HG03521 (cell line): ENCODE results near the gene PTPN11.
"Not testable (repeated sequence)": the region's sequence is repeated elsewhere in the genome, so short reads cannot be mapped to it uniquely, and the experiment has no call there.

Experiments
- ATAC-seq: cut with Tn5 transposase; IDR thresholded peaks from one replicate; pipeline ENCODE4 v1.9.1; 2021; ENCODE audit warnings: mild to moderate bottlenecking, moderate library complexity; ENCODE audit not compliant: unreplicated experiment

Gene PTPN11

DNA sequence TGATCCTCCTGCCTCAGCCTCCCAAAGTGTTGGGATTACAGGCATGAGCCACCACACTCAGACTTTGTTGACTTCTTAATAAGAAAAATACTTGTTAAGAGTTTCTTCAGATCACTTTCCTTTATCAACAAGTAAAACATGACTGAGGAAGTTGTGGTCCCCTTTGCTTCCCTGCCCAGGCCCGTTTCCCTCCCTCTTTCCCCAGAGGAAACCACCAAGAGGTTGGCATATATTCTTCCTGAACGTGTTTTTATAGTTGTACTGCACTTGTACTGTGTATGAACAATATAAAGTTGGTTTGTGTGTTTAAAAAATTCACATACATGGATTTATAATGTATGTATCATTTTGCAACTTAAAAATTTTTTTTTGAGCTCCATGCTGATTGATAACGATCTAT lies 28.4 kb downstream of the PTPN11 start:
- ATAC-seq: no peak

DNA sequence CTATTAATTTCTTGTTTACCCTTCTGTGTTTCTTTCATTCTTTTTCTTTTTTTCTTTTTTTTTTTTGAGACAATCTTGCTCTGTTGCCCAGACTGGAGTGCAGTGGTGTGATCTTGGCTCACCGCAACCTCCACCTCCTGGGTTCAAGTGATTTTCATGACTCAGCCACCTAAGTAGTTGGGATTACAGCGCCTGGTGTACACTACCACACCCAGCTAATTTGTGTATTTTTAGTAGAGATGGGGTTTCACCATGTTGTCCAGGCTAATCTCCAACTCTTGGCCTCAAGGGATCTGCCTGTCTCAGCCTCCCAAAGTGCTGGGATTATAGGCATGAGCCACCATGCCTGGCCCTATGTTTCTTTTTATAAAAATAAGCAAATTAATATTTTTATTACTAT lies 29.4 kb downstream of the PTPN11 start:
- not testable (repeated sequence) for ATAC-seq

DNA sequence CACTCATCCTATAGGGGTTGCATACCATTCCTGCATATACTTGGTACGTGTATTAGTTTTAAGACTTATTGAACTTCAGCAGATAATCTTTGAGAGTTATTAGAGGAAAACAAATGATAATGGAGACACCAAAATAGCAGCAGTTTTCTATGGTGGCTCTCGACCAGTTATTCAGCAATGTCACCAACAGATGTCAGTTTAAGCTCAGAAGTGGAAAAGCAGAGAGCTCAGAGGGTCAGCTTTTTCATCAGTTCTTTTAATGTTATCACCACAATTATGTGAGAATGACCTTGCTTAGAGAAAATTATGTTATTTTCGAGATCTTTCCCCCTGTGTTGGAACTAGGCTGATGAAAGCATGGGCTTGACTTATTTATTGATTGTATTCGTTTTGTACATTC lies 32.0 kb downstream of the PTPN11 start:
- no peak for ATAC-seq

DNA sequence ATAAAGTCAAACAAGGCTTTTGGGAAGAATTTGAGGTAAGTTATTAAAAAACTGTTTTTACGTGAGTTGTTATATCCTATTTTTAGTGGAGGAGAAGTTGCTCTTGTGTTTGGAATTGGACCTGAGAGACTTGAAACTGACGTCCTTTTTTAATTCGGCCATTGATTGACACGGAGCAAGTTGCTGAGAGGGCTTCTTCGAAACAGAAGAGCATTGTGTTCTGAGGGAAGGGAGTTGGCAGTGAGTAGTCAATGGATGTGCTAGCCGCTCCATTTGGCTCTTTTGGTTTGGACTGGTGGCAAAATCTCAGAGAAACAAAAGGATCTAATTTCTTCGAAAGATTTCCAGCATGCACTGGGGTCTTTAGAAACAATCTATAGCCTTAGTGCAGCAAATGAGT lies 37.3 kb downstream of the PTPN11 start:
- no peak for ATAC-seq

DNA sequence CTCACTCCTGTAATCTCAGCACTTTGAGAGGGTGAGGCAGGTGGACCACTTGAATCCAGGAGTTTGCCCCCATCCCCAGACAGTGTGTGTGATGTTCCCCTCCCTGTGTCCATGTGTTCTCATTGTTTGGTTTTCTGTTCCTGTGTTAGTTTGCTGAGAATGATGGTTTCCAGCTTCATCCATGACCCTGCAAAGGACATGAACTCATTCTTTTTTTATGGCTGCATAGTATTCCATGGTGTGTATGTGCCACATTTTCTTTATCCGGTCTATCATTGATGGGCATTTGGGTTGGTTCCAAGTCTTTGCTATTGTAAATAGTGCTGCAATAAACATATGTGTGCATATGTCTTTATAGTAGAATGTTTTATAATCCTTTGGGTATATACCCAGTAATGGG lies 38.4 kb downstream of the PTPN11 start:
- ATAC-seq: not testable (repeated sequence)

DNA sequence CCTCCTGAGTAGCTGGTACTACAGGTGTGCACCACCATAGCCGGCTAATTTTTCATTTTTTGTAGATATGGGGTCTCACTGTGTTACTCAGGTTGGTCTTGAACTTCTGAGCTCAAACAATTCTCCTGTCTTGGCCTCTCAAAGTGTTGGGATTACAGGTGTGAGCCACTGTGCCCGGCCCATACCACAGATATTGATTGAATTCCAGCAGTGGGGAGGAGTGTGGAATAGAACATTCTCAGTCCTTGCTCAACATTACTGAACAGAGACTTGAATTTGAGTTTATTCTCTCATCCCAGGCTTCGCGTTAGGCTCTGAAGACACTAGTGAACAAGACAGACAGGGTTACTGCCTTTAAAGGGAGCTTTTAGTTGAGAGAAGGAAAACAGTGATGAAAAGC lies 39.6 kb downstream of the PTPN11 start:
- ATAC-seq: no peak

DNA sequence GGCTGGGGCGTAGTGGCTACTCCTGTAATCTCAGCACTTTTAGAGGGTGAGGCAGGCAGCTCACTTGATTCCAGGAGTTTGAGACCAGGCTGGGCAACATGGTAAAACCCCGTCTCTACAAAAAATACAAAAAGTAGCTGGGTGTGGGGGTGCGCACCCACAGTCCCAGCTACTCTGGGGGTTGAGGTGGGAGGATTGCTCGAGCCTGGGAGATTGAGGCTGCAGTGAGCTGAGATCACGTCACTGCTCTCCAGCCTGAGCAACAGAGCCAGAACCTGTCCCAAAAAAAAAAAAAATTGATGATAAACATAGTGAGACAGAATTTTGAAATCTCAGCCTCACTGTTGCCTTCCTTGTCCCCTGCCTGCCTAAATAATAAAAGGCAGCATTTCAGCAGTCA lies 40.0 kb downstream of the PTPN11 start:
- no peak for ATAC-seq

DNA sequence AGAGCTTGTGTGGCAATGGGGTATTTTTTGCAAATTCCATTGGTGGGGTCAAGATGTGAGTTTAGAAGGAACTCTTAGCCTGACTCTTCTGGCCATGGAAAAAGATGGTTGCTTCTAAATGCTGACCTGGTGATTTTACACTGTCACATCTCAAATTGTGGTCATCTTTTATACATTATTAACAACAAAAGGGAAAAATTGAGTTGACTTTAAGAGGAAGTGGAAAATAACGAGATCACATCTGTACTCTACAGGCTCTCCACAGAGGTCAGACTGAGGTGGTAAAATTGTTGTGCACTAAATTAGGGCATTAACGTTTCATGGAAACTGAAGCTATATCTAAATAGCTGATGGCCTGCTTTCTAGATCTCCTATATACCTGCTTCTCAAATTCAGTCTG lies 44.7 kb downstream of the PTPN11 start:
- ATAC-seq: no peak

DNA sequence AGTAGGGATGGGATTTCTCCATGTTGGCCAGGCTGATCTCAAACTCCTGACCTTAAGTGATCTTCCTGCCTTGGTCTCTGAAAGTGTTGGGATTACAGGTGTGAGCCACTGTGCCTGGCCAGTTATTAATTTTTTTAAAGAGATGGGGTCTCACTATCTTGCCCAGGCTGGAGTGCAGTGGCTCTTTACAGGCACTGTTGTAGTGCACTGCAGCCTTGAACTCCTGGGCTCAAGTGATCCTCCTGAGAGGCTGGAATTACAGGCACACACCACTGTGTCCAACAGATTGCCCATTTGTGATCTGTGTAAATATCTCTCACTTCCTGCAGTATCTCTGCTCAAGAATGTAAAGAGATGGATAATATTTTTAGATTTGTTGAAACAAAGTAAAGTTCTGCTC lies 45.9 kb downstream of the PTPN11 start:
- no peak for ATAC-seq

DNA sequence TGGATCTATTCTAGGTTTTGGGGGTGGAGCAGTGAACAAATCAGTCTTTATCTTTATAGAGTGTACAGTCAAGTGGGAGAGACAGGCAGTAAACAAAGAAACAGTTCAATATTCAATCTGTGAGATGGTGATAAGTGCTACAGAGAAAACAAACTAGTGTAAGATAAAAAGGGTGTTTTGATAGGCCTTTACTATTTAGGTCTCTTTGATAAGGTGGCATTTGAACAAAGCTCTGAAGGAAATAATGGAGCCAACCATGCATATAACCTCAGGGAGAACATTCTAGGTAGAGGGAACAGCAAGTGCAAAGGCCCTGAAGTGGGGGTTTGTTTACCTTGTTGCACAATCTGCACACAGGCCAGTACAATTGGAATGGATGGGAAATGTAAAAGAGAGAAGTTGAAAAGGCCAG lies 47.3 kb downstream of the PTPN11 start:
- no peak for ATAC-seq

DNA sequence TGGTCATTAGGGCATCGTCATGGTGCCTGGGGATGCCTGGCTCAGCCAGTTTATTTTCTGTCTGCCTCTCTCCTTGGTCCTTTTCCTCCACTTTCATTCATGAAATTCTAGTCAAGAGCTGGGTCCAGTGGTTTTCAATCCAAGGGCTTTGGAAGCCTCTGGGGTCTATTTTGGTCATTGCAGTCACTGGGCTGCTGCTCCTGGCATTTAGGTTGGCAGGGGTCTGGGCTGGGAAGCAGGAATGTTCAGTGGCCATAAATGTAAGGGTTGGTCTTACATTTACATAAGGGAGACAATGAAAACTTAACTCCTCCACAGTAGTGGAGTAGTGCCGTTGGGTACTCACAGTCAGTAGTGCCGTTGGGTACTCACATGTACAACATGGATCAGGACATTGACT lies 48.1 kb downstream of the PTPN11 start:
- no peak for ATAC-seq

DNA sequence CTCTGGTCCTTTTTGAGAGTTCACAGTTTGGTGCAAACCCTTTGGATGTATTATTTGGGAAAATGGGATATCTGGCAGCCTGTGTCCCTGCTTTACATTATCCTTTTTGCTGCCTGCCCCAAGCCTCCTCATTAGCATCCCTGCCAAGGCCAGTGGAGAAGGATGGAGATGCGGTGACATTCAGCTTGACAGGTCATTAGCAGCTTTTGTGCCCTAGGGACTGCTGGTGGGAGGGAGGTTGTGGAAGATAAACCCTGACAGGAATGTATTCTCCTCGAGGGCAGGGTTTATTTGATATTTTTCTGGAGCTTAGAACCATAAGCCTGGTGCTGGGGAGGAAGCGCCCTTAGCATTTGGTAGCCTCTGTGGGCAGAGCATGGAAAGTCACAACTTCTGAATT lies 49.3 kb downstream of the PTPN11 start:
- ATAC-seq: no peak

DNA sequence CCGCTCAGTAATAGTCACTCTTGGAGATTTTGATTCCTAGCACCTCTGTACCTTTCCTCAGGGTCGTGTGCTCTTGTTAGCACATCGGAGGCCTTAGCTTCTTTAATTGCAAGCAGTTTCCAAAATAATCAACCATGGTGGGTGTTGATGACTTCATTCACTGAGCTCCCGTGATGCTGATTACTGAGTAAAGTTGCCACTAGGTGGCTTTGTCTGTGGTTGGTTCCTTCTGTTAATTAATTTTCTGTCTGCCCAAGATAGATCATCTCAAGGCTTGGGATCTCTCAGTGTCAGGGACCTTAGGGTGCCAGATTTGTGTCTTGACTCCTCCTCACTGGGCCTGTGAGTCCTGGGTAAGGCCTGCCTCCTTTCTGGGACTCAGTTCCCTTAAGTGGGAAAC lies 54.3 kb downstream of the PTPN11 start:
- ATAC-seq: no peak

DNA sequence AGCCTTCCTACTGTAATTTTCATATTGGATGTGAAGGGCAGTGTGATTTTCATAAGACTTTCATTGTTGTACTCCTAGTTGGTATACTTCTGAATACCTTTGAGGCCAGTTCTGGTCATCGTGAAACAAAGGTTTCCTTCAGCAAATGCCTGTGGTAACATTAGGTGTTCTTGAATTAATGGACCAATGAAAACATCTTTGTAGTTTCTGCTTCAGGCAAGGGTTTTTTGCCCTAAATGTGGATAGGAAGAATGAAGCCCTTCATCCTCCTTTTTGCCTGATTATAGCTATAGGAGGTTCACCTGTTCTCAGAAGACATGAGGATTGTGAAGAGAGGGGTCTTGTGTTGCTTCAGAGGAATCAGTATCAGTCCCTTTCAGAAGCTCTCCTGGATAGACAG lies 60.7 kb downstream of the PTPN11 start:
- ATAC-seq: no peak

DNA sequence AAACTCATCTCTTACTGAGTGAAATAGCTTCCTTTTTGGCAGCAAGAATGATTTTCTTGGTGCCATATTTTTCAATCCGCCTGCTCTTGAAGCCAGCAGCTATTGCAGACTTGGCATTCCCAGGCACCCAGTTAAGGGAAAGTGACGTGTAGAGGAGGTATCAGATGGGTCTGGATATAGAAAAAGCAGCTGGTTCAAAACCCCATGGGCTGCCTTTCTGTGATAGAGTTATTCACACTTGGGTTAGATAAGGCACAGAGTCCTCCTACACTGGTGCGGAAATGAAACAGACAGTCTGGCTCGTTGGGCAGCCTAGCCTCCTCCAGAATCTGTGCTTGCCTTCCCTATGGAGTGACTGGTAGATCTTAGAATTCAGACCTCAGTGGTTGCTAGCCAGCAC lies 62.2 kb downstream of the PTPN11 start:
- ATAC-seq: no peak

DNA sequence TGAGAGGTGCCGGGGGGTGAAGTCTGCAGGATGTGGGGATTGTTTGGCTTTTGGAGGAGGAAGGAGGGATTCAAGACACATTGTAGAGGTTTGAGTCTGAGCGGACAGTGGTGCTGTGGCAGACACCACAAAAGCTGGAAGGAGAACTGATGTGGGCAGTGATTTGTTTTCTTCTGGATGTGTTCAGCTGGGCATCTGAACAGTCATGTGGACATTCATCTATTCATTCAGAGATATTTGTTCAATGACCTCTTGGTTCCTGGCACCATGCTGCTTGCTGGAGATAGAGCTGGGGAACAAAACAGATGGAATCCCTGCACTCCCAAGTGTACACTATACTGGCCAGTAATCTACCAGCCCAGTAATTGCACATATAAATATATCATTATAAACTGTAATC lies 64.0 kb downstream of the PTPN11 start:
- no peak for ATAC-seq

DNA sequence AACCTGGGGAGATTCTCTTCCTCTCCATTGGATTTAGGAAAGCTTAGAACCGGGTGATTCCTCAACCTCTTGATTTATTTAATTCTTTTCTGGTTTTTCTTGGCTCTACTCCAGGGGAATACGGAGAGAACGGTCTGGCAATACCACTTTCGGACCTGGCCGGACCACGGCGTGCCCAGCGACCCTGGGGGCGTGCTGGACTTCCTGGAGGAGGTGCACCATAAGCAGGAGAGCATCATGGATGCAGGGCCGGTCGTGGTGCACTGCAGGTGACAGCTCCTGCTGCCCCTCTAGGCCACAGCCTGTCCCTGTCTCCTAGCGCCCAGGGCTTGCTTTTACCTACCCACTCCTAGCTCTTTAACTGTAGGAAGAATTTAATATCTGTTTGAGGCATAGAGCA lies 67.6 kb downstream of the PTPN11 start:
- no peak for ATAC-seq

DNA sequence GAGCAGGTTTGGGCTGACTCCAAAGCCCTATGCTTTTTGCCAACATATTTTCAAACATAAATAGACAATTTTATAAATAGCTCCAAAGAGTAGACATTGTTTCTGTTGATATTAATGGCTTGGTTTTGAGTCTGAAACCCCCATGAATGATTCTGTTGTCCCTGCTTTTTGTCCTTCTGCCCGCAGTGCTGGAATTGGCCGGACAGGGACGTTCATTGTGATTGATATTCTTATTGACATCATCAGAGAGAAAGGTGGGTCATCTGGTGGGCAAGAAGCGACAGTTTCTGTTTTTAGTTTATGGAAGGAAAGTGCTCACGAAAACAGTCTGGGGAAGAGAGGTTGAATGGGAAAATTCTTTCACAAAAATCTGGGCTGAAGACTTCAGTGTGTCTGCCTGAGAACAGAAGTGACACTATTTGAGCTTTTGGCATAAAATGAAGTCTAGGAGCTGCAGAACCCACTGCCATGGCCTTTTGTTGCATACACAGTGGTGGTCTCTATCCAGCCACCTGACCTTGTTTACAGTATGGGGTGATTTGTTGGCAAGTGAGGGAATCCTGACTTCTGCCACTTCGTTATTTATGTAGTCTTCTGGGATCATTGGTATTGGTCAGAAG lies 69.6 kb downstream of the PTPN11 start:
- no peak for ATAC-seq

DNA sequence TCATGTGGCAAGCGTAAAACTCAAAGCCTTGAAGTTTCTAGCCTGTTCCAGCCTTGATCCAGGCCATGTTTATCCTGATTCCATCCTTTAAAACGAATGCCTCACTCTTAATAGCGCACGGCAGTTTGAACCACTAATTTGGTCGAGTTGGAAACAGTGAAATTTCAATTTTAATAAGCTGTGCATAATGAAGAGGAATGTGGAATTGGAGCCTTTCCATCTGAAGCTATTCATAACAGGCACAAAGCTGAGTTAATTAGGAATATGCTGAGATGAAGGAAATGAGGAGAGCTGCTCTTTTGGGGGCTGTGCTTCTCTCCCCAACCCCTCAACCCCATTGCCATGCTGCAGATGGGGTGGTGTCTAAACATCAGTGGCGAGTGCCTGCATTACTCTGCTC lies 70.7 kb downstream of the PTPN11 start:
- ATAC-seq: no peak

DNA sequence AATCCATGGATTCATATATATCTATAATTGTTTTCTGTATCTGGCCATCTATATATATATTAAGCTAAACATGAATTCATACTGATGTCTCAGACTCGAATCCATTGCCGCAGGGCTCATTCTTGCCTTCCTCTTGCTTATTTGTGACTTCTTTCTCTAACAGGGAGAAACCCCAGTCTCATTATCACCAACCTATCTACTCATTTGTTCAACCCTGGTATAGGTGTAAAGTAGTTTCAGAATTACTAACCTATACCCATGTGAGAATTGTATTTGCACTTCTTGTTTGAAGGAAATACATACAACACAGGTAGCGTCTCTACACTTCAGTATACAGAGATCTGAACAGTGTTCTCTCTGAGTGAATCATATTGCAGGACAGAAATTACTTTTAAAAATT lies 77.7 kb downstream of the PTPN11 start:
- no peak for ATAC-seq

DNA sequence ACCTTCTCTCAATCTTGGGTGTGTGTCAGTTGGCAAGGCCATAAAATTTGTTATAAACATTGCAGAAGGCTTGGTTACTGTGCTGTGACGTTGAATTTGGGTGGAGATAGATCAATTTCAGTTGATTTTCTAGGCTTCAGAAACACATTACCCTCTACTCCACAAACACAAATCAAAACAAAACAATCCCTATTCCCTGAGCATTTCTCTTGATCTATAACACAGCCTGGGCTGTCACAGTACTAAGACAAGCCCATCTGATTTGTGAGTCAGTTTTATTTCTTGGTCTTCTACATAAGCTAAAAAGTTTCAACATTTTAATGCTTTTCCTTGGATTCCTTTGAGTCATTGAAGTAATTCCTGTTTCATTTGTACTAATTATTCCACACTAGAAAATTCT lies 79.8 kb downstream of the PTPN11 start:
- no peak for ATAC-seq

DNA sequence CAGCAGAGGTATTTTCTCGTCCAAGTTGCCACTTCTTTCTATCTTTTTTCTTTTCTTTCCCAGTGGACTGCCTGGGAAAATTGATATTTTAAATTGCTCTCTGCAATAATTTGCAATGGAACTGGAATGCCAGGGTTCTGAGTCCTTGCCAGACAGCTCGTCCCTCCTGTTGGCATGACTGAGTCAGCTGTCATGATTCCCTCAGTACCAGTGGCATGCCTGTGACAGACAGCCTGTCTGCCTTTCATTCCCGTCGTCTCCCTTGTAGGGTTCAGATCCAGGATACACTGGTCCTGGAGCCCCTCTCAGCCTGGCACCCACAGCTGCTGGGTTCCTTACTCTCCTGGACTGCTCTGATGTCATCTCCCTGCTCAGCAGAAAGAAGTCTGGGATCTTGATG lies 84.8 kb downstream of the PTPN11 start:
- no peak for ATAC-seq

DNA sequence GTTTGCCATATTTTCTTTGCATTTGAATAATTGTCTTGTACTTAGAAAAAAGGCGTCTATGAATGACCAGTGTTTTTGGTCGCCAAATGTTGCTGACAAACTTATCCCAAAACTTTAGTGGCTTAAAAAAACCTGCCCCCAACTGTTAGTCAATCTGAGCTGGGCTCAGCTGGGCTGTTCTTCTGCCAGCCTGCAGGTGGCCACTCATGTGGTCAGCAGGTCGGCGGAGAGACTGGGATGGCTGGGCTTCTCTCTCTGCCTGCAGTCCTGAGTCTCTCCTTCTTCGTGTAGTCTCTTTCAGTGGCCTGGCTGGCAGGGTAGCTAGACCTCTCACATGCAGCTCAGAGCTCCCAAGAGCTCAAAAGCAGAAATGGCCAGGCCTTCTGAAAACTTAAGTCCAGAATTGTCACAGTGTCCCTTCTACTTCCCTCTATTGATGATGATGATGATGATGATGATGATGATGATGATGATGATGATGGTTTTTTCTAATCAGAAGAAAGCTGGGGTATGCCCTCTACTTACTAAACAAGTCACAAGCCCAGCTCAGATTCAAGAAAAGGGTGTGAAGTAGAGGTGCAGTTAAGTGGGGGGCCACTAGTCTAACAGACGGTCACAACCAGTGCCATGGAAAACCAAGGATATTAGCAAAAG lies 87.9 kb downstream of the PTPN11 start:
- no peak for ATAC-seq
